ENCODE results near the gene EIF6. TPM values are rescaled to one million over a fixed set of nuclear protein-coding genes. Genes with fewer than 3 reads are reported as not detected.

The EIF6 gene
- polyA plus RNA-seq, 3 donors = 94.3 to 222 (median 190) TPM

DNA sequence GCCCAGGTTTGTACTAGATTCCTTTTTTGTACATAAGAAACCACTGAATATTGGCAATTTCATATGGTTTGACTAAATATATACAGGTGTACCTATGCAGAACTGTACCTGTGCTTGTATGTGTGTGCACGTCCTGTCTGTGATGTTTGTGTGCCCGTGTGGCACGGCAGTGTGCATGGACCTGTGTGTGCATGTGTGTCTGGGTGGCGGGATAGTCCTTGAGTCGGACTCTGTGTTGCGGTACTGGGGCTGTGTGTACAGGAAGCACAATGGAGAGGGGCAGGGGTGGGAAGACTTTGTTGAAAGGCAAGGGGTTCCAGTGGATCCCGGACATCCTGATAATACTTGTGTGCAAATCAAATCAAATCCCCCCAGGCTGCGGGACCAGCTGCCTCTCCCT lies 11.1 kb upstream of the EIF6 start:
- peaks cover 0 to 3% (median 0%) of the 10 kb centered on the region in 7 donors for H3K9me3 Mint-ChIP-seq

DNA sequence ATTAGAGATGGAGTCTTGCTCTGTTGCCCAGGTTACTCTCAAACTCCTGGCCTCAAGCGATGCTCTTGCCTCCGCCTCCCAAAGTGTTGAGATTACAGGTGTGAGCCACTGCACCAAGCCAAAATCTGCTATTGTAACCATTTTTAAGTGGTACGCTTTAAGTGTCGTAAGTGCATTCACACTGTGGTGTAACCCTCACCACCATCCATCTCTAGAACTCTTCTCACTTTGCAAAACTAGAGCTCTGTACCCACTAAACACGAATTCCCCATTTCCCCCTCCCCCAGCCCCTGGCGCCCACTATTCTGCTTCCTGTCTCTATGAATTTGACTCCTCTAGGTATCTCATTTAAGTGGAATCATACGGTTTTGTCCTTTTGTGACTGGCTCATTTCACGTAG lies 10.5 kb upstream of the EIF6 start:
- intact Hi-C loops (cut with micrococcal nuclease) = no loop called here
- no peak overlapping the region for H3K9ac ChIP-seq (ENCODE audit: insufficient read depth, low read length, poor library complexity, severe bottlenecking)
- no peak overlapping the region for H3K4me2 ChIP-seq (replicated peaks; ENCODE audit: extremely low read depth, low read length, poor library complexity, severe bottlenecking)
- H3K9me3 ChIP-seq (replicated peaks in 1 of 2; ENCODE audit: control insufficient read depth in 1 of 2, insufficient read depth in 1 of 2, low read length in 2 of 2) = no peaks in the 10 kb centered on the region
- H2AFZ ChIP-seq (ENCODE audit: insufficient read depth, low read depth, low read length, poor library complexity, severe bottlenecking) = no peak overlapping the region
- no peak overlapping the region for H3K27ac Mint-ChIP-seq
- H3K4me3 ChIP-seq (replicated peaks in 1 of 3; ENCODE audit: low read depth in 2 of 3, low read length in 3 of 3) = no peak overlapping the region
- no peaks in the 10 kb centered on the region for H3K4me1 ChIP-seq (ENCODE audit: control insufficient read depth in 1 of 2, insufficient read depth in 2 of 2, low read length in 2 of 2)
- TF ChIP-seq, protein P1, sequence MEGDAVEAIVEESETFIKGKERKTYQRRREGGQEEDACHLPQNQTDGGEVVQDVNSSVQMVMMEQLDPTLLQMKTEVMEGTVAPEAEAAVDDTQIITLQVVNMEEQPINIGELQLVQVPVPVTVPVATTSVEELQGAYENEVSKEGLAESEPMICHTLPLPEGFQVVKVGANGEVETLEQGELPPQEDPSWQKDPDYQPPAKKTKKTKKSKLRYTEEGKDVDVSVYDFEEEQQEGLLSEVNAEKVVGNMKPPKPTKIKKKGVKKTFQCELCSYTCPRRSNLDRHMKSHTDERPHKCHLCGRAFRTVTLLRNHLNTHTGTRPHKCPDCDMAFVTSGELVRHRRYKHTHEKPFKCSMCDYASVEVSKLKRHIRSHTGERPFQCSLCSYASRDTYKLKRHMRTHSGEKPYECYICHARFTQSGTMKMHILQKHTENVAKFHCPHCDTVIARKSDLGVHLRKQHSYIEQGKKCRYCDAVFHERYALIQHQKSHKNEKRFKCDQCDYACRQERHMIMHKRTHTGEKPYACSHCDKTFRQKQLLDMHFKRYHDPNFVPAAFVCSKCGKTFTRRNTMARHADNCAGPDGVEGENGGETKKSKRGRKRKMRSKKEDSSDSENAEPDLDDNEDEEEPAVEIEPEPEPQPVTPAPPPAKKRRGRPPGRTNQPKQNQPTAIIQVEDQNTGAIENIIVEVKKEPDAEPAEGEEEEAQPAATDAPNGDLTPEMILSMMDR (IDR thresholded peaks at IDR 0.05) = no peak
- peaks cover 7% of the 10 kb centered on the region for H3K4me1 Mint-ChIP-seq
- DNase-seq = no peak
- H3K27ac ChIP-seq (ENCODE audit: low read depth in 1 of 2, low read length in 2 of 2) = no peak overlapping the region
- H3K79me2 ChIP-seq (ENCODE audit: insufficient read depth, low read length) = no peaks in the 10 kb centered on the region
- H3K27me3 Mint-ChIP-seq (ENCODE audit: low read depth in 3 of 3) = peaks cover 4 to 7% (median 5%) of the 10 kb centered on the region in 3 donors
- WGBS (ENCODE audit: insufficient coverage) = 83% methylated on average over 6 of the region's 8 CpGs
- H3K36me3 ChIP-seq (replicated peaks in 1 of 2; ENCODE audit: control insufficient read depth in 1 of 2, insufficient read depth in 2 of 2, low read length in 2 of 2) = no peaks in the 10 kb centered on the region
- peaks cover 0 to 3% (median 0%) of the 10 kb centered on the region in 7 donors for H3K9me3 Mint-ChIP-seq
- H3K4me3 Mint-ChIP-seq = no peak overlapping the region
- H3K27me3 ChIP-seq (ENCODE audit: control insufficient read depth in 2 of 2, insufficient read depth in 2 of 2, low read length in 2 of 2) = no peaks in the 10 kb centered on the region
- no peaks in the 10 kb centered on the region for H3K36me3 Mint-ChIP-seq
- H4K20me1 ChIP-seq (ENCODE audit: insufficient read depth, low read length) = no peaks in the 10 kb centered on the region

More for the DNA sequence above, 11.1 kb upstream of the EIF6 start:
- Histone ChIP-seq H3K9me3 (replicated peaks in 1 of 2; ENCODE audit: control insufficient read depth in 1 of 2, insufficient read depth in 1 of 2, low read length in 2 of 2) (no peaks in the 10 kb centered on the region), H4K20me1 (ENCODE audit: insufficient read depth, low read length) (no peaks in the 10 kb centered on the region), H3K79me2 (ENCODE audit: insufficient read depth, low read length) (no peaks in the 10 kb centered on the region), H3K9ac (ENCODE audit: insufficient read depth, low read length, poor library complexity, severe bottlenecking) (no peak overlapping the region), H3K27ac (ENCODE audit: low read depth in 1 of 2, low read length in 2 of 2) (no peak overlapping the region), H3K36me3 (replicated peaks in 1 of 2; ENCODE audit: control insufficient read depth in 1 of 2, insufficient read depth in 2 of 2, low read length in 2 of 2) (no peaks in the 10 kb centered on the region), H2AFZ (ENCODE audit: insufficient read depth, low read depth, low read length, poor library complexity, severe bottlenecking) (no peak overlapping the region), H3K4me1 (ENCODE audit: control insufficient read depth in 1 of 2, insufficient read depth in 2 of 2, low read length in 2 of 2) (no peaks in the 10 kb centered on the region), H3K27me3 (ENCODE audit: control insufficient read depth in 2 of 2, insufficient read depth in 2 of 2, low read length in 2 of 2) (no peaks in the 10 kb centered on the region), H3K4me2 (replicated peaks; ENCODE audit: extremely low read depth, low read length, poor library complexity, severe bottlenecking) (no peak overlapping the region), H3K4me3 (replicated peaks in 1 of 3; ENCODE audit: low read depth in 2 of 3, low read length in 3 of 3) (no peak overlapping the region)
- peaks cover 4 to 7% (median 5%) of the 10 kb centered on the region in 3 donors for H3K27me3 Mint-ChIP-seq (ENCODE audit: low read depth in 3 of 3)
- no peak overlapping the region for H3K4me3 Mint-ChIP-seq
- H3K27ac Mint-ChIP-seq = no peak overlapping the region
- no peak for DNase-seq
- 94% methylated on average over 7 of the region's 8 CpGs for WGBS (ENCODE audit: insufficient coverage)
- intact Hi-C loops (cut with micrococcal nuclease) = no loop called here
- peaks cover 7% of the 10 kb centered on the region for H3K4me1 Mint-ChIP-seq
- H3K36me3 Mint-ChIP-seq = no peaks in the 10 kb centered on the region
- TF ChIP-seq, protein P1 (IDR thresholded peaks at IDR 0.05) = no peak
